Natural killer cell (primary cell): ENCODE measurements around the gene STRC. TPM values are rescaled to one million over a fixed set of nuclear protein-coding genes. Genes with fewer than 3 reads are reported as not detected.
"Not testable (repeated sequence)": the region's sequence is repeated elsewhere in the genome, so short reads cannot be mapped to it uniquely, and the experiment has no call there.

ENCODE experiments used
- ATAC-seq, 3 donors: fragments of 150-1000 bp in 2 of 3; fragments of 200-7000 bp in 1 of 3; cut with Tn5 transposase; 1 replicate in 1 of 3; 2 replicates in 2 of 3; pipeline ENCODE4 v1.10.0; 2021; ENCODE audit warnings: mild to moderate bottlenecking in 2 of 3, moderate library complexity in 2 of 3
- DNase-seq, 2 donors: peaks; one replicate each; pipeline versions ENCODE4 v3.0.0 to v3.0.0-alpha.2; 2013 to 2021; ENCODE audit warnings: mixed read lengths in 1 of 2
- H3K27ac ChIP-seq: one replicate; pipeline ENCODE4 v1.5.1; 2013; ENCODE audit warnings: mild to moderate bottlenecking, low read length
- H3K27me3 ChIP-seq: one replicate; pipeline ENCODE4 v1.6.1; 2013; ENCODE audit warnings: low read length; ENCODE audit not compliant: control insufficient read depth, insufficient read depth
- H3K36me3 ChIP-seq: one replicate; pipeline ENCODE4 v1.6.1; 2013; ENCODE audit warnings: low read length; ENCODE audit not compliant: control insufficient read depth, insufficient read depth
- H3K4me1 ChIP-seq: one replicate; pipeline ENCODE4 v1.6.1; 2013; ENCODE audit warnings: low read length; ENCODE audit not compliant: control insufficient read depth, insufficient read depth
- H3K4me3 ChIP-seq: one replicate; pipeline ENCODE4 v1.5.1; 2013; ENCODE audit warnings: low read length
- H3K9me3 ChIP-seq: one replicate; pipeline ENCODE4 v1.6.1; 2013; ENCODE audit warnings: low read length; ENCODE audit not compliant: control insufficient read depth, insufficient read depth
- H3K27ac Mint-ChIP-seq, 2 donors: one replicate each; pipeline ENCODE4 v1.8.0; 2022; ENCODE audit warnings: mild to moderate bottlenecking in 2 of 2, mixed read lengths in 2 of 2, moderate library complexity in 1 of 2
- H3K27me3 Mint-ChIP-seq, 2 donors: one replicate each; pipeline ENCODE4 v1.8.0; 2022; ENCODE audit warnings: low read depth in 2 of 2, mixed read lengths in 2 of 2
- H3K36me3 Mint-ChIP-seq: one replicate; pipeline ENCODE4 v1.8.0; 2022; ENCODE audit warnings: mixed read lengths
- H3K4me1 Mint-ChIP-seq, 2 donors: one replicate each; pipeline ENCODE4 v1.8.0; 2022; ENCODE audit warnings: mixed read lengths in 2 of 2
- H3K4me3 Mint-ChIP-seq: one replicate; pipeline ENCODE4 v1.8.0; 2022; ENCODE audit warnings: mild to moderate bottlenecking, moderate library complexity, mixed read lengths
- H3K9me3 Mint-ChIP-seq, 2 donors: one replicate each; pipeline ENCODE4 v1.8.0; 2022; ENCODE audit warnings: mixed read lengths in 2 of 2
- CTCF ChIP-seq: fragments of 200-600 bp; IDR thresholded peaks from one replicate; pipeline ENCODE4 v1.8.0; 2022; ENCODE audit warnings: antibody characterized with exemption
- WGBS: methylation state at CpG from one replicate; pipeline ENCODE4 v1.1.7; 2013; ENCODE audit warnings: missing lambda C conversion rate; ENCODE audit not compliant: insufficient coverage; 5-methylcytosine and 5-hydroxymethylcytosine counted together
- intact Hi-C: fragments of 100-400 bp; cut with micrococcal nuclease; formaldehyde crosslinking; loops from one replicate; pipeline ENCODE4 v1.14.2; 2022
- total RNA-seq, 4 donors: library from RNA; stranded (reverse); fragments of 120-200 nt in 1 of 4; gene quantifications; one replicate each; pipeline versions ENCODE4 v1.2.3 to v1.2.4, GENCODE V29; 2013 to 2022

Gene STRC
- total RNA-seq, 3 donors from 2014 or later (not counting 1 experiment from before 2014, with no cell fraction given) = 1.2 to 2.2 (median 2.0) TPM

- H3K27me3 ChIP-seq, H3K4me3 ChIP-seq, ATAC-seq, H3K4me1 ChIP-seq, H3K27ac ChIP-seq, H3K4me1 Mint-ChIP-seq, H3K36me3 Mint-ChIP-seq, H3K27ac Mint-ChIP-seq, intact Hi-C loops, H3K36me3 ChIP-seq, DNase-seq, H3K9me3 ChIP-seq, H3K4me3 Mint-ChIP-seq, H3K27me3 Mint-ChIP-seq, H3K9me3 Mint-ChIP-seq: not testable (repeated sequence)
- WGBS = no CpG with 5 or more reads among the region's 2 CpGs
Observed at GRCh38 chr15:43566615-43567014, 52.0 kb downstream of the STRC start.

GRCh38 chr15:43563793-43564192 is 54.8 kb downstream of the STRC start:
- ATAC-seq, H3K9me3 ChIP-seq, H3K27me3 Mint-ChIP-seq, H3K27ac Mint-ChIP-seq, H3K27me3 ChIP-seq, H3K4me3 ChIP-seq, intact Hi-C loops, H3K4me1 Mint-ChIP-seq, DNase-seq, H3K9me3 Mint-ChIP-seq, H3K36me3 Mint-ChIP-seq, H3K36me3 ChIP-seq, H3K27ac ChIP-seq, H3K4me1 ChIP-seq, H3K4me3 Mint-ChIP-seq: not testable (repeated sequence)
- WGBS = no CpG with 5 or more reads among the region's 8 CpGs

GRCh38 chr15:43562753-43563152 is 55.8 kb downstream of the STRC start:
- H3K27me3 ChIP-seq, ATAC-seq, H3K4me3 Mint-ChIP-seq, intact Hi-C loops, DNase-seq, H3K27ac Mint-ChIP-seq, H3K4me1 Mint-ChIP-seq, H3K4me1 ChIP-seq, H3K27ac ChIP-seq, H3K36me3 Mint-ChIP-seq, H3K36me3 ChIP-seq, H3K27me3 Mint-ChIP-seq, H3K9me3 Mint-ChIP-seq, H3K4me3 ChIP-seq, H3K9me3 ChIP-seq: not testable (repeated sequence)
- no CpG with 5 or more reads among the region's 3 CpGs for WGBS

GRCh38 chr15:43552986-43553385 is 65.6 kb downstream of the STRC start:
- DNase-seq (no peak), ATAC-seq (no peak)
- Histone ChIP-seq H3K27ac (no peak overlapping the region), H3K27me3 (no peaks in the 10 kb centered on the region), H3K4me3 (no peak overlapping the region), H3K4me1 (no peaks in the 10 kb centered on the region), H3K36me3 (peaks cover 3% of the 10 kb centered on the region), H3K9me3 (no peaks in the 10 kb centered on the region)
- intact Hi-C loops = no loop called here
- no peaks in the 10 kb centered on the region for H3K4me1 Mint-ChIP-seq
- H3K4me3 Mint-ChIP-seq = no peak overlapping the region
- no peaks in the 10 kb centered on the region for H3K9me3 Mint-ChIP-seq
- no peak overlapping the region for H3K27ac Mint-ChIP-seq
- no peaks in the 10 kb centered on the region for H3K27me3 Mint-ChIP-seq
- no CpG with 5 or more reads among the region's 2 CpGs for WGBS
- no peaks in the 10 kb centered on the region for H3K36me3 Mint-ChIP-seq
- TF ChIP-seq CTCF = no peak

GRCh38 chr15:43552256-43552655 is 66.3 kb downstream of the STRC start:
- no peak overlapping the region for H3K4me3 Mint-ChIP-seq
- no peak for ATAC-seq
- no peak overlapping the region for H3K27ac ChIP-seq
- H3K9me3 Mint-ChIP-seq = no peaks in the 10 kb centered on the region
- H3K36me3 ChIP-seq = peaks cover under 1% of the 10 kb centered on the region
- no peaks in the 10 kb centered on the region for H3K36me3 Mint-ChIP-seq
- intact Hi-C loops = no loop called here
- H3K27me3 Mint-ChIP-seq = no peaks in the 10 kb centered on the region
- H3K4me1 ChIP-seq = no peaks in the 10 kb centered on the region
- 100% methylated on average over 4 of the region's 4 CpGs for WGBS
- DNase-seq = no peak
- H3K4me1 Mint-ChIP-seq = no peaks in the 10 kb centered on the region
- H3K27ac Mint-ChIP-seq = no peak overlapping the region
- H3K27me3 ChIP-seq = no peaks in the 10 kb centered on the region
- no peaks in the 10 kb centered on the region for H3K9me3 ChIP-seq
- TF ChIP-seq CTCF = no peak
- no peak overlapping the region for H3K4me3 ChIP-seq
